Muscle of leg (tissue), 11 donors: ENCODE data around the gene UQCC2. TPM values are rescaled to one million over a fixed set of nuclear protein-coding genes. Genes with fewer than 3 reads are reported as not detected.

Experiments
- DNase-seq: peaks from one replicate; pipeline ENCODE4 v3.0.0; 2013
- H3K27ac ChIP-seq: one replicate; pipeline ENCODE4 v1.5.1; 2013; ENCODE audit warnings: mild to moderate bottlenecking, low read length, control low read depth
- H3K27me3 ChIP-seq: one replicate; pipeline ENCODE4 v1.6.1; 2013; ENCODE audit warnings: low read length; ENCODE audit not compliant: control insufficient read depth, insufficient read depth
- H3K36me3 ChIP-seq: one replicate; pipeline ENCODE4 v1.6.1; 2013; ENCODE audit warnings: low read length; ENCODE audit not compliant: control insufficient read depth, insufficient read depth
- H3K4me1 ChIP-seq: one replicate; pipeline ENCODE4 v1.6.1; 2013; ENCODE audit warnings: low read length; ENCODE audit not compliant: control insufficient read depth, insufficient read depth
- H3K4me3 ChIP-seq: one replicate; pipeline ENCODE4 v1.5.1; 2013; ENCODE audit warnings: low read length, control low read depth
- H3K9me3 ChIP-seq: replicated peaks from 2 replicates; pipeline ENCODE4 v1.6.1; 2013; ENCODE audit warnings: low read depth, low read length; ENCODE audit not compliant: control insufficient read depth
- WGBS: methylation state at CpG from one replicate; pipeline ENCODE4 v1.1.5; 2013; ENCODE audit warnings: missing lambda C conversion rate; ENCODE audit not compliant: insufficient coverage; 5-methylcytosine and 5-hydroxymethylcytosine counted together
- polyA plus RNA-seq, 8 donors: library from polyadenylated mRNA; unstranded; fragments of 120-200 nt; gene quantifications; one replicate each; pipeline versions ENCODE4 v1.2.1 to v1.2.3, GENCODE V29; 2013; ENCODE audit warnings: inconsistent platforms in 1 of 8, low replicate concordance in 1 of 8; ENCODE audit not compliant: insufficient read length in 8 of 8, insufficient read depth in 1 of 8
- total RNA-seq: library from RNA; stranded (reverse); fragments of 120-200 nt; gene quantifications from one replicate; pipeline ENCODE4 v1.2.4, GENCODE V29; 2013

The UQCC2 gene
- total and polyA plus RNA-seq, 9 donors = 60.6 to 99.9 (median 74.8) TPM

- H3K4me3 ChIP-seq = no peak overlapping the region
- peaks cover 59% of the 10 kb centered on the region for H3K36me3 ChIP-seq
- H3K27me3 ChIP-seq = no peaks in the 10 kb centered on the region
- 69% methylated on average over 9 of the region's 10 CpGs for WGBS
- H3K4me1 ChIP-seq = peaks cover 76% of the 10 kb centered on the region
- H3K9me3 ChIP-seq = no peaks in the 10 kb centered on the region
- peak overlapping the region; percentile 90 for H3K27ac ChIP-seq
- peak; percentile 51 for DNase-seq
Observed at GRCh38 chr6:33692760-33693158, 18.7 kb downstream of the UQCC2 start.

- Histone ChIP-seq H3K4me1 (peaks cover 70% of the 10 kb centered on the region), H3K36me3 (peaks cover 54% of the 10 kb centered on the region), H3K27ac (peak overlapping the region; percentile 90), H3K27me3 (no peaks in the 10 kb centered on the region), H3K9me3 (no peaks in the 10 kb centered on the region), H3K4me3 (no peak overlapping the region)
- no peak for DNase-seq
- WGBS = 78% methylated on average over 8 of the region's 12 CpGs
Observed at GRCh38 chr6:33692078-33692759, 19.3 kb downstream of the UQCC2 start.

GRCh38 chr6:33691456-33692077 is 19.9 kb downstream of the UQCC2 start:
- WGBS = 90% methylated on average over 13 of the region's 15 CpGs
- Histone ChIP-seq H3K27ac (peak overlapping the region; percentile 90), H3K36me3 (peaks cover 48% of the 10 kb centered on the region)

GRCh38 chr6:33690766-33691165 is 20.7 kb downstream of the UQCC2 start:
- H3K27ac ChIP-seq = no peak overlapping the region
- DNase-seq = no peak
- H3K27me3 ChIP-seq = no peaks in the 10 kb centered on the region
- H3K4me1 ChIP-seq = peaks cover 56% of the 10 kb centered on the region
- 86% methylated on average over 8 of the region's 13 CpGs for WGBS
- H3K4me3 ChIP-seq = no peak overlapping the region
- H3K36me3 ChIP-seq = peaks cover 47% of the 10 kb centered on the region
- no peaks in the 10 kb centered on the region for H3K9me3 ChIP-seq

More at GRCh38 chr6:33691456-33692077, 19.9 kb downstream of the UQCC2 start:
- Histone ChIP-seq H3K4me3 (no peak overlapping the region), H3K27me3 (no peaks in the 10 kb centered on the region), H3K9me3 (no peaks in the 10 kb centered on the region), H3K4me1 (peaks cover 64% of the 10 kb centered on the region)
- no peak for DNase-seq

DNA sequence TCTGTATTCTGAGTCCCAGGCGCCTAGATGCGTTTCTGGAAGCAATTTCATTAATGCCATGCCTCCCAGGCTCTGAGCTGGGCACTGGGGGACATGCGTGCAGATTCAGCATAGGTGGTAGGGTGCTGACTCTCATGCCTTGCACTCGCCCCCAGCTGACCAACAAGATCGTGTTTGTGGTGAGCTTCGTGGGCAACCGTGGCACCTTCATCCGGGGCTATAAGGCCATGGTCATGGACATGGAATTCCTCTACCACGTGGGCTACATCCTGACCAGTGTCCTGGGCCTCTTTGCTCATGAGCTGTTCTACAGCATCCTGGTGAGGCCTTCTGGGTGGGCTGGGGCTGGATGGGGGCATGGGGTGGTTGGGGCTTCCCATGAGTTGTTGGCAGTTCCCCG is 21.6 kb downstream of the UQCC2 start:
- peaks cover 47% of the 10 kb centered on the region for H3K4me1 ChIP-seq
- no peaks in the 10 kb centered on the region for H3K9me3 ChIP-seq
- no peak overlapping the region for H3K4me3 ChIP-seq
- 89% methylated on average over 10 of the region's 10 CpGs for WGBS
- no peak for DNase-seq
- H3K36me3 ChIP-seq = peaks cover 39% of the 10 kb centered on the region
- H3K27me3 ChIP-seq = no peaks in the 10 kb centered on the region
- no peak overlapping the region for H3K27ac ChIP-seq

DNA sequence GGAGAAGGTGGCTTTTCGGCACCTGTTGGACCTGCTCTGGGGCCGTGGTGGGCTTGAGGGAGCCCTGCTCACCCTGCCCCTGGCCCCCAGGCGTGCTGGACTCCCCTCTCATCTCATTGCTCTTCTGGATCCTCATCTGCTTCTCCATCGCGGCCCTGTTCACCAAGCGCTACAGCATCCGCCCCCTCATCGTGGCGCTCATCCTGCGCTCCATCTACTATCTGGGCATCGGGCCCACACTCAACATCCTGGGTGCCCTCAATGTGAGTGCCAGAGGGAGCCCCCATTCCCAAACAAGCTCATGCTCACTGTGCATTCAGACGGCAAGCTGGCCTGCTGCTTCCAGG is 22.4 kb downstream of the UQCC2 start:
- no peak for DNase-seq
- H3K4me1 ChIP-seq = peaks cover 39% of the 10 kb centered on the region
- no peaks in the 10 kb centered on the region for H3K27me3 ChIP-seq
- H3K36me3 ChIP-seq = peaks cover 38% of the 10 kb centered on the region
- H3K4me3 ChIP-seq = no peak overlapping the region
- H3K27ac ChIP-seq = no peak overlapping the region
- WGBS = 87% methylated on average over 11 of the region's 12 CpGs
- no peaks in the 10 kb centered on the region for H3K9me3 ChIP-seq

DNA sequence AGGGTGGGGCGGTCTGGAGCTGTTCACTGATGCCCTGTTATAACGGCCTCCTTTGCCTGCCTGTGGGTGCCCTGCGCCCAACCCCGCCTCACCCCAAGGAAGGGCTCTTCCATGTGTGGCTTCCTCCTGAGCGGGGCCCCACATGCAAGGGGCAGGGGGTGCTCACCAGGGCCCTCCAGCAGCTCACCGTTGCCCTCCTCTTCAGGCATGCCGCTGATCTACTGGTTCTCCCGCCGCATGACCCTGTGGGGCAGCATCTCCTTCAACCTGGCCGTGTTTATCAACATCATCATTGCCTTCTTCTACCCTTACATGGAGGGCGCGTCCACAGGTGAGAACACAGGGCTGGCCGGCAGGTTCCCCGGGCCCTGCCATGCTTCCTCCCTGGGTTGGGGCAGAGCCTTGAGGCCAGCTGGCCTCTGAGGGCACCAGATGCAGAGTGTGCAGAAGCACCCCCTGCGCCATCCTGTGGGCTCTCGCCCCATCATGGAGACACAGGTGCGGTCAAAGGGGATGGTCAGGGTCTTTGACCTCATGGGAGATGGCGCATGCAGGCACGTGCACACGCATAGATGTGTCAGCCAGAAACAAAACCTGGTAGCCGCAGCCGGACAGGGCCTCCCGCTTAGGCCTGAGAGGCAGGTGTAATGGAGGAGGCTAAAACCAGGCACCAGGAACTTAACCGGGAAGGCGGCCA is 22.9 kb downstream of the UQCC2 start:
- no peak overlapping the region for H3K27ac ChIP-seq
- H3K27me3 ChIP-seq = no peaks in the 10 kb centered on the region
- DNase-seq = no peak
- H3K4me1 ChIP-seq = peaks cover 34% of the 10 kb centered on the region
- no peak overlapping the region for H3K4me3 ChIP-seq
- WGBS = 87% methylated on average over 22 of the region's 25 CpGs
- peaks cover 36% of the 10 kb centered on the region for H3K36me3 ChIP-seq
- H3K9me3 ChIP-seq = no peaks in the 10 kb centered on the region

- Histone ChIP-seq H3K27ac (no peak overlapping the region), H3K9me3 (no peaks in the 10 kb centered on the region), H3K36me3 (peaks cover 35% of the 10 kb centered on the region), H3K4me1 (peaks cover 28% of the 10 kb centered on the region), H3K27me3 (no peaks in the 10 kb centered on the region), H3K4me3 (no peak overlapping the region)
- DNase-seq = no peak
- WGBS = 83% methylated on average over 14 of the region's 20 CpGs
Observed at GRCh38 chr6:33688006-33688405, 23.5 kb downstream of the UQCC2 start.

DNA sequence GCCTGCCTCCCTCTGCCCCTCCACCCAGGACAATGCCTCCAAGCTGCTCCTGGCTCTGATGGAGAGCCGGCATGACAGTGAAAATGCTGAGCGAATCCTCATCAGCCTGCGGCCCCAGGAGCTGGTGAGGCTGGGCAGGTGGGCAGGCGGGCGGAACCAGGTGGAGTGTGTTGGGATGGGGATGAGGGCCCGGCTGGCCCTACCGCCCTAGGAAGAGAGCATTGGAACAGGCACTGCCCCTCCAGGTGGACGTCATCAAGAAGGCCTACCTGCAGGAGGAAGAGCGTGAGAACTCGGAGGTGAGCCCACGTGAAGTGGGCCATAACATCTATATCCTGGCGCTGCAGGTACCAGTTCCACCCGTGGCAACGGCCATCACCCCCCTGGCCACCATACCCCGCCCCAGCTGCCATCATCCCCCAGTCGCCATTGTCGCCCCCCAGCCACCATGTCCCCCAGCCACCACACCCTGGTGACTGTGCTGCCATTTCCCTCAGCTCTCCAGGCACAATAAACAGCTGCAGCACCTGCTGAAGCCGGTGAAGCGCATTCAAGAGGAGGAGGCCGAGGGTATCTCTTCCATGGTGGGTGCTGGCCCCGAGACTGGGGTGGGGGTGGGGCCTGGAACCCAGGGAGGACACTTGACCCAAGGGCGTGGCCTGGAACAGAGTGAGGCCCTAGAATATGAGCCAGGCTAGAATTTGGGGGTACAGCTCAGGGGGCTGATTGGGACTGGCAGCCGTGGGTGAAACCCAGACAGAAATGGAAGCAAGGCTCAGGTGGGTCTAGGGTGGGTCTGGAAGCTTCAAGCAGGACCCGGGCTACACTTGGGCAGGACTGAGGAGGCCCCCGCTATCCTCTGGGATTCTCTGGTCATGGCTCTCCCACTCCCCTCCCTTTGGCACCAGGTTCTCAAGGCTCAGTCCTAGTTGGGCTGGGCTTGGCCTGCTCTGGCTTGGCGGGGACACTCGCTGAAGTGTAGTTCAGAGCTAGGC is 24.2 kb downstream of the UQCC2 start:
- no peak for DNase-seq
- peaks cover 21% of the 10 kb centered on the region for H3K4me1 ChIP-seq
- H3K27me3 ChIP-seq = no peaks in the 10 kb centered on the region
- 85% methylated on average over 15 of the region's 27 CpGs for WGBS
- peaks cover 29% of the 10 kb centered on the region for H3K36me3 ChIP-seq
- no peaks in the 10 kb centered on the region for H3K9me3 ChIP-seq
- no peak overlapping the region for H3K4me3 ChIP-seq
- H3K27ac ChIP-seq = no peak overlapping the region
